HEK293 (cell line): ENCODE results near the gene RANBP10.
A peak's percentile ranks its signal among the peaks of the same experiment; 100 is the strongest.

Experiments used
- FEZF1 ChIP-seq: fragments of 450-650 bp; formaldehyde crosslinking; IDR thresholded peaks from 2 replicates; pipeline ENCODE4 v1.5.1; 2016; ENCODE audit warnings: missing biosample characterization, missing genetic modification characterization
- GFI1B ChIP-seq: fragments of 450-650 bp; formaldehyde crosslinking; IDR thresholded peaks from 2 replicates; pipeline ENCODE4 v1.5.1; 2016; ENCODE audit warnings: missing biosample characterization, missing genetic modification characterization
- GLI2 ChIP-seq: fragments of 450-650 bp; formaldehyde crosslinking; IDR thresholded peaks from 2 replicates; pipeline ENCODE4; 2017; ENCODE audit warnings: missing biosample characterization, missing genetic modification characterization, low read depth, borderline replicate concordance
- GLI4 ChIP-seq: fragments of 450-650 bp; formaldehyde crosslinking; IDR thresholded peaks from 2 replicates; pipeline ENCODE4 v1.5.1; 2016; ENCODE audit warnings: missing biosample characterization, missing genetic modification characterization
- OVOL3 ChIP-seq: fragments of 450-650 bp; formaldehyde crosslinking; IDR thresholded peaks from 2 replicates; pipeline ENCODE4 v1.5.1; 2016; ENCODE audit warnings: missing biosample characterization, missing genetic modification characterization
- YY1 ChIP-seq: fragments of 450-650 bp; formaldehyde crosslinking; IDR thresholded peaks from 2 replicates; pipeline ENCODE4 v1.5.1; 2018; ENCODE audit warnings: missing biosample characterization, missing genetic modification characterization
- ZBTB17 ChIP-seq: fragments of 450-650 bp; formaldehyde crosslinking; IDR thresholded peaks from 2 replicates; pipeline ENCODE4 v1.5.1; 2016; ENCODE audit warnings: missing biosample characterization, missing genetic modification characterization
- ZBTB7A ChIP-seq: fragments of 450-650 bp; formaldehyde crosslinking; IDR thresholded peaks from 2 replicates; pipeline ENCODE4 v1.5.1; 2016; ENCODE audit warnings: low read depth, missing biosample characterization, missing genetic modification characterization
- ZFP41 ChIP-seq: fragments of 450-650 bp; formaldehyde crosslinking; IDR thresholded peaks from 2 replicates; pipeline ENCODE4 v1.5.1; 2016; ENCODE audit warnings: missing biosample characterization, missing genetic modification characterization, borderline replicate concordance
- ZNF112 ChIP-seq: fragments of 450-650 bp; formaldehyde crosslinking; IDR thresholded peaks from 2 replicates; pipeline ENCODE4 v1.5.0; 2017; ENCODE audit warnings: missing biosample characterization, missing genetic modification characterization
- ZNF133 ChIP-seq: fragments of 450-650 bp; formaldehyde crosslinking; IDR thresholded peaks from 2 replicates; pipeline ENCODE4 v1.5.1; 2016; ENCODE audit warnings: missing biosample characterization, missing genetic modification characterization
- ZNF19 ChIP-seq: fragments of 450-650 bp; formaldehyde crosslinking; IDR thresholded peaks from 2 replicates; pipeline ENCODE4; 2016; ENCODE audit warnings: missing biosample characterization, missing genetic modification characterization, low read depth
- ZNF423 ChIP-seq: fragments of 450-650 bp; formaldehyde crosslinking; IDR thresholded peaks from 2 replicates; pipeline ENCODE4 v1.5.1; 2016; ENCODE audit warnings: missing biosample characterization, missing genetic modification characterization
- ZNF501 ChIP-seq: fragments of 450-650 bp; formaldehyde crosslinking; IDR thresholded peaks from 2 replicates; pipeline ENCODE4 v1.5.1; 2016; ENCODE audit warnings: missing biosample characterization, missing genetic modification characterization
- ZNF548 ChIP-seq: fragments of 450-650 bp; formaldehyde crosslinking; IDR thresholded peaks from 2 replicates; pipeline ENCODE4 v1.5.1; 2016; ENCODE audit warnings: missing biosample characterization, missing genetic modification characterization
- ZNF555 ChIP-seq: fragments of 450-650 bp; formaldehyde crosslinking; conservative IDR thresholded peaks from 2 replicates; pipeline ENCODE4 v1.5.1; 2017; ENCODE audit warnings: missing biosample characterization, mild to moderate bottlenecking, missing genetic modification characterization, inconsistent platforms
- ZNF600 ChIP-seq: fragments of 450-650 bp; formaldehyde crosslinking; IDR thresholded peaks from 2 replicates; pipeline ENCODE4 v1.5.1; 2016; ENCODE audit warnings: missing biosample characterization, missing genetic modification characterization
- ZNF623 ChIP-seq: fragments of 450-650 bp; formaldehyde crosslinking; IDR thresholded peaks from 2 replicates; pipeline ENCODE4 v1.5.1; 2016; ENCODE audit warnings: missing biosample characterization, missing genetic modification characterization
- ZNF624 ChIP-seq: fragments of 450-650 bp; formaldehyde crosslinking; IDR thresholded peaks from 2 replicates; pipeline ENCODE4 v1.5.1; 2017; ENCODE audit warnings: missing biosample characterization, missing genetic modification characterization
- ZNF747 ChIP-seq: fragments of 450-650 bp; formaldehyde crosslinking; IDR thresholded peaks from 2 replicates; pipeline ENCODE4 v1.5.1; 2016; ENCODE audit warnings: missing biosample characterization, missing genetic modification characterization
- ZNF777 ChIP-seq: fragments of 450-650 bp; formaldehyde crosslinking; IDR thresholded peaks from 2 replicates; pipeline ENCODE4 v1.5.1; 2017; ENCODE audit warnings: missing biosample characterization, missing genetic modification characterization, borderline replicate concordance
- ZNF785 ChIP-seq: fragments of 450-650 bp; formaldehyde crosslinking; IDR thresholded peaks from 2 replicates; pipeline ENCODE4 v1.5.1; 2016; ENCODE audit warnings: missing biosample characterization, missing genetic modification characterization
- ZSCAN16 ChIP-seq: fragments of 450-650 bp; formaldehyde crosslinking; IDR thresholded peaks from 2 replicates; pipeline ENCODE4 v1.5.1; 2016; ENCODE audit warnings: missing biosample characterization, missing genetic modification characterization
- ZSCAN23 ChIP-seq: fragments of 450-650 bp; formaldehyde crosslinking; IDR thresholded peaks from 2 replicates; pipeline ENCODE4 v1.5.1; 2016; ENCODE audit warnings: missing biosample characterization, missing genetic modification characterization
- TF ChIP-seq, protein P1 (sequence below): fragments of 450-650 bp; formaldehyde crosslinking; IDR thresholded peaks from 2 replicates; pipeline ENCODE4 v1.5.1; 2016; ENCODE audit warnings: missing biosample characterization, missing genetic modification characterization
- TF ChIP-seq, protein P2 (sequence below): fragments of 450-650 bp; formaldehyde crosslinking; IDR thresholded peaks from 2 replicates; pipeline ENCODE4 v1.5.1; 2016; ENCODE audit warnings: missing biosample characterization, missing genetic modification characterization
- TF ChIP-seq, protein P3 (sequence below): fragments of 450-650 bp; formaldehyde crosslinking; IDR thresholded peaks from 2 replicates; pipeline ENCODE4 v1.5.1; 2016; ENCODE audit warnings: missing biosample characterization, missing genetic modification characterization
- TF ChIP-seq, protein P4 (sequence below): fragments of 450-650 bp; formaldehyde crosslinking; IDR thresholded peaks from 2 replicates; pipeline ENCODE4 v1.5.1; 2016; ENCODE audit warnings: missing biosample characterization, missing genetic modification characterization, borderline replicate concordance
- TF ChIP-seq, protein P5 (sequence below): fragments of 450-650 bp; formaldehyde crosslinking; IDR thresholded peaks from 2 replicates; pipeline ENCODE4 v1.5.1; 2016; ENCODE audit warnings: missing biosample characterization, missing genetic modification characterization
- TF ChIP-seq, protein P6 (sequence below): fragments of 450-650 bp; formaldehyde crosslinking; IDR thresholded peaks from 2 replicates; pipeline ENCODE4 v1.5.1; 2016; ENCODE audit warnings: missing biosample characterization, missing genetic modification characterization

The RANBP10 gene

DNA sequence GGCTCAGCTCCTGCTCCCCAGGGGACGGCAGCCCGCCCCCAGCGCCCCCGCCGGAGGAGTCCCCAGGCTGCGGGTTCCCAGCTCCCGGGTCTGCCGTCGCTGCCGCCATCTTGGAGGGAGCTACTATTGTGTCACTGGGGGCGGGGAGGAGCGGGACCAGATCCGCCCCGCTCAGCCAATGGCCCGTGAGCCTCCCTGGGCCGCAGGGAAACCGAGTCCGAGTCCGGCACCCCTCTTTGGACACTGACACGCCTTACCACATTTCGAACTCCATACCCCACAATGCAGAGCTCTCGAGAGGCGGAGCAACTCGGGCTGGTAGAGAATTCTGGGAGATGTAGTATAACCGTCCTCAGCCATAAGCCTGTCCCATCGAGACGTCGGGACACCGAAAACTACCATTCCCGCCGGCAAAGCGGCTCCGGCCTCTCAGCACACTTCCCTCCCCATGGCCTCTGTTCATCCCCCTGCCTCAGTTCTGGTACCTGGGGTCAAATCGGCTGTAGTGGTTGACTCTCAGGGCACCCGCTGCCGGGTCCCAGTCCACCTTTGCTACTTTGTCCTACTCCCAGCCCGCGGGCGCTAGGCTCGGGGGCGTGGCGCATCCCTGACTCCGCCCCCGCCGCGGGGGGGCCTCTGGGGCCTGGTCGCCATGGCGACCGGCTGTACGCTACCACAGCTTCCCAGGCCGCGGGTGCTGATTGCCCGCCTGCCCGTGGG lies at the start of gene RANBP10, which contains the start of gene TSNAXIP1 (continued):
- TF ChIP-seq FEZF1 (tag by site-specific recombination) = 0 out of 2 replicates have a peak, but pooled peaks have one; percentile 7
- no peak for TF ChIP-seq ZNF777 (tag by site-specific recombination)
- TF ChIP-seq ZNF548 = no peak
- TF ChIP-seq ZFP41 = no peak
- TF ChIP-seq, protein P1, sequence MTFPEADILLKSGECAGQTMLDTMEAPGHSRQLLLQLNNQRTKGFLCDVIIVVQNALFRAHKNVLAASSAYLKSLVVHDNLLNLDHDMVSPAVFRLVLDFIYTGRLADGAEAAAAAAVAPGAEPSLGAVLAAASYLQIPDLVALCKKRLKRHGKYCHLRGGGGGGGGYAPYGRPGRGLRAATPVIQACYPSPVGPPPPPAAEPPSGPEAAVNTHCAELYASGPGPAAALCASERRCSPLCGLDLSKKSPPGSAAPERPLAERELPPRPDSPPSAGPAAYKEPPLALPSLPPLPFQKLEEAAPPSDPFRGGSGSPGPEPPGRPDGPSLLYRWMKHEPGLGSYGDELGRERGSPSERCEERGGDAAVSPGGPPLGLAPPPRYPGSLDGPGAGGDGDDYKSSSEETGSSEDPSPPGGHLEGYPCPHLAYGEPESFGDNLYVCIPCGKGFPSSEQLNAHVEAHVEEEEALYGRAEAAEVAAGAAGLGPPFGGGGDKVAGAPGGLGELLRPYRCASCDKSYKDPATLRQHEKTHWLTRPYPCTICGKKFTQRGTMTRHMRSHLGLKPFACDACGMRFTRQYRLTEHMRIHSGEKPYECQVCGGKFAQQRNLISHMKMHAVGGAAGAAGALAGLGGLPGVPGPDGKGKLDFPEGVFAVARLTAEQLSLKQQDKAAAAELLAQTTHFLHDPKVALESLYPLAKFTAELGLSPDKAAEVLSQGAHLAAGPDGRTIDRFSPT (tag by site-specific recombination) = no peak
- TF ChIP-seq GFI1B (tag by site-specific recombination) = no peak
- no peak for TF ChIP-seq GLI4 (tag by site-specific recombination)
- TF ChIP-seq, protein P2, sequence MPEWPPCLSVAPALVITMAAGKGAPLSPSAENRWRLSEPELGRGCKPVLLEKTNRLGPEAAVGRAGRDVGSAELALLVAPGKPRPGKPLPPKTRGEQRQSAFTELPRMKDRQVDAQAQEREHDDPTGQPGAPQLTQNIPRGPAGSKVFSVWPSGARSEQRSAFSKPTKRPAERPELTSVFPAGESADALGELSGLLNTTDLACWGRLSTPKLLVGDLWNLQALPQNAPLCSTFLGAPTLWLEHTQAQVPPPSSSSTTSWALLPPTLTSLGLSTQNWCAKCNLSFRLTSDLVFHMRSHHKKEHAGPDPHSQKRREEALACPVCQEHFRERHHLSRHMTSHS (tag by site-specific recombination) = no peak
- no peak for TF ChIP-seq ZNF785
- TF ChIP-seq ZNF747 (tag by site-specific recombination) = no peak
- TF ChIP-seq, protein P3, sequence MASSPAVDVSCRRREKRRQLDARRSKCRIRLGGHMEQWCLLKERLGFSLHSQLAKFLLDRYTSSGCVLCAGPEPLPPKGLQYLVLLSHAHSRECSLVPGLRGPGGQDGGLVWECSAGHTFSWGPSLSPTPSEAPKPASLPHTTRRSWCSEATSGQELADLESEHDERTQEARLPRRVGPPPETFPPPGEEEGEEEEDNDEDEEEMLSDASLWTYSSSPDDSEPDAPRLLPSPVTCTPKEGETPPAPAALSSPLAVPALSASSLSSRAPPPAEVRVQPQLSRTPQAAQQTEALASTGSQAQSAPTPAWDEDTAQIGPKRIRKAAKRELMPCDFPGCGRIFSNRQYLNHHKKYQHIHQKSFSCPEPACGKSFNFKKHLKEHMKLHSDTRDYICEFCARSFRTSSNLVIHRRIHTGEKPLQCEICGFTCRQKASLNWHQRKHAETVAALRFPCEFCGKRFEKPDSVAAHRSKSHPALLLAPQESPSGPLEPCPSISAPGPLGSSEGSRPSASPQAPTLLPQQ (tag by site-specific recombination) = no peak; the same call in 1 of the 2 replicates
- no peak for TF ChIP-seq ZNF555 (tag by site-specific recombination)
- TF ChIP-seq, protein P4, sequence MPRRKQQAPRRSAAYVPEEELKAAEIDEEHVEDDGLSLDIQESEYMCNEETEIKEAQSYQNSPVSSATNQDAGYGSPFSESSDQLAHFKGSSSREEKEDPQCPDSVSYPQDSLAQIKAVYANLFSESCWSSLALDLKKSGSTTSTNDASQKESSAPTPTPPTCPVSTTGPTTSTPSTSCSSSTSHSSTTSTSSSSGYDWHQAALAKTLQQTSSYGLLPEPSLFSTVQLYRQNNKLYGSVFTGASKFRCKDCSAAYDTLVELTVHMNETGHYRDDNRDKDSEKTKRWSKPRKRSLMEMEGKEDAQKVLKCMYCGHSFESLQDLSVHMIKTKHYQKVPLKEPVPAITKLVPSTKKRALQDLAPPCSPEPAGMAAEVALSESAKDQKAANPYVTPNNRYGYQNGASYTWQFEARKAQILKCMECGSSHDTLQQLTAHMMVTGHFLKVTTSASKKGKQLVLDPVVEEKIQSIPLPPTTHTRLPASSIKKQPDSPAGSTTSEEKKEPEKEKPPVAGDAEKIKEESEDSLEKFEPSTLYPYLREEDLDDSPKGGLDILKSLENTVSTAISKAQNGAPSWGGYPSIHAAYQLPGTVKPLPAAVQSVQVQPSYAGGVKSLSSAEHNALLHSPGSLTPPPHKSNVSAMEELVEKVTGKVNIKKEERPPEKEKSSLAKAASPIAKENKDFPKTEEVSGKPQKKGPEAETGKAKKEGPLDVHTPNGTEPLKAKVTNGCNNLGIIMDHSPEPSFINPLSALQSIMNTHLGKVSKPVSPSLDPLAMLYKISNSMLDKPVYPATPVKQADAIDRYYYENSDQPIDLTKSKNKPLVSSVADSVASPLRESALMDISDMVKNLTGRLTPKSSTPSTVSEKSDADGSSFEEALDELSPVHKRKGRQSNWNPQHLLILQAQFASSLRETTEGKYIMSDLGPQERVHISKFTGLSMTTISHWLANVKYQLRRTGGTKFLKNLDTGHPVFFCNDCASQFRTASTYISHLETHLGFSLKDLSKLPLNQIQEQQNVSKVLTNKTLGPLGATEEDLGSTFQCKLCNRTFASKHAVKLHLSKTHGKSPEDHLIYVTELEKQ = no peak
- TF ChIP-seq GLI2 (tag by site-specific recombination) = no peak
- peak; percentile 68 for TF ChIP-seq ZBTB17 (tag by site-specific recombination)
- TF ChIP-seq, protein P5, sequence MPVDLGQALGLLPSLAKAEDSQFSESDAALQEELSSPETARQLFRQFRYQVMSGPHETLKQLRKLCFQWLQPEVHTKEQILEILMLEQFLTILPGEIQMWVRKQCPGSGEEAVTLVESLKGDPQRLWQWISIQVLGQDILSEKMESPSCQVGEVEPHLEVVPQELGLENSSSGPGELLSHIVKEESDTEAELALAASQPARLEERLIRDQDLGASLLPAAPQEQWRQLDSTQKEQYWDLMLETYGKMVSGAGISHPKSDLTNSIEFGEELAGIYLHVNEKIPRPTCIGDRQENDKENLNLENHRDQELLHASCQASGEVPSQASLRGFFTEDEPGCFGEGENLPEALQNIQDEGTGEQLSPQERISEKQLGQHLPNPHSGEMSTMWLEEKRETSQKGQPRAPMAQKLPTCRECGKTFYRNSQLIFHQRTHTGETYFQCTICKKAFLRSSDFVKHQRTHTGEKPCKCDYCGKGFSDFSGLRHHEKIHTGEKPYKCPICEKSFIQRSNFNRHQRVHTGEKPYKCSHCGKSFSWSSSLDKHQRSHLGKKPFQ (tag by site-specific recombination) = no peak
- no peak for TF ChIP-seq ZSCAN16 (tag by site-specific recombination)
- no peak for TF ChIP-seq ZSCAN23
- TF ChIP-seq ZNF19 (tag by site-specific recombination) = no peak
- no peak; the same call in 1 of the 2 replicates for TF ChIP-seq ZNF423 (tag by site-specific recombination)
- TF ChIP-seq YY1 = peak; percentile 32; the same call in 1 of the 2 replicates
- no peak for TF ChIP-seq ZNF600 (tag by site-specific recombination)
- no peak; the same call in 1 of the 2 replicates for TF ChIP-seq ZNF623 (tag by site-specific recombination)
- no peak for TF ChIP-seq ZNF501
- TF ChIP-seq, protein P6, sequence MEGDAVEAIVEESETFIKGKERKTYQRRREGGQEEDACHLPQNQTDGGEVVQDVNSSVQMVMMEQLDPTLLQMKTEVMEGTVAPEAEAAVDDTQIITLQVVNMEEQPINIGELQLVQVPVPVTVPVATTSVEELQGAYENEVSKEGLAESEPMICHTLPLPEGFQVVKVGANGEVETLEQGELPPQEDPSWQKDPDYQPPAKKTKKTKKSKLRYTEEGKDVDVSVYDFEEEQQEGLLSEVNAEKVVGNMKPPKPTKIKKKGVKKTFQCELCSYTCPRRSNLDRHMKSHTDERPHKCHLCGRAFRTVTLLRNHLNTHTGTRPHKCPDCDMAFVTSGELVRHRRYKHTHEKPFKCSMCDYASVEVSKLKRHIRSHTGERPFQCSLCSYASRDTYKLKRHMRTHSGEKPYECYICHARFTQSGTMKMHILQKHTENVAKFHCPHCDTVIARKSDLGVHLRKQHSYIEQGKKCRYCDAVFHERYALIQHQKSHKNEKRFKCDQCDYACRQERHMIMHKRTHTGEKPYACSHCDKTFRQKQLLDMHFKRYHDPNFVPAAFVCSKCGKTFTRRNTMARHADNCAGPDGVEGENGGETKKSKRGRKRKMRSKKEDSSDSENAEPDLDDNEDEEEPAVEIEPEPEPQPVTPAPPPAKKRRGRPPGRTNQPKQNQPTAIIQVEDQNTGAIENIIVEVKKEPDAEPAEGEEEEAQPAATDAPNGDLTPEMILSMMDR (tag by site-specific recombination) = peak; percentile 50; the same call in 1 of the 2 replicates
- no peak for TF ChIP-seq OVOL3
- no peak for TF ChIP-seq ZNF112 (tag by site-specific recombination)
- TF ChIP-seq ZBTB7A (tag by site-specific recombination) = no peak
- no peak for TF ChIP-seq ZNF624 (tag by site-specific recombination)
- no peak for TF ChIP-seq ZNF133 (tag by site-specific recombination)
